Neural progenitor cell (in vitro differentiated cells): ENCODE measurements around the gene ALAS1. TPM values are rescaled to one million over a fixed set of nuclear protein-coding genes. Genes with fewer than 3 reads are reported as not detected.
A peak's percentile ranks its signal among the peaks of the same experiment; 100 is the strongest.

Experiments
- DNase-seq: peaks from one replicate; pipeline ENCODE4 v3.0.0-alpha.2; 2016; ENCODE audit warnings: low spot score
- H2AFZ ChIP-seq: fragments of 200-600 bp; sonication (generic); replicated peaks from 2 replicates; pipeline ENCODE4 v1.6.1; 2016; ENCODE audit warnings: antibody characterized with exemption
- H3F3A ChIP-seq: fragments of 200-600 bp; sonication (generic); 2 replicates; pipeline ENCODE4 v1.6.1; 2016; ENCODE audit warnings: antibody characterized with exemption, low read depth
- H3K27ac ChIP-seq: fragments of 200-600 bp; sonication (generic); 2 replicates; pipeline ENCODE4 v1.5.1; 2016; ENCODE audit warnings: mild to moderate bottlenecking
- H3K27me3 ChIP-seq: fragments of 200-600 bp; sonication (generic); 2 replicates; pipeline ENCODE4 v1.6.1; 2016; ENCODE audit warnings: mild to moderate bottlenecking, moderate library complexity
- H3K36me3 ChIP-seq: fragments of 200-600 bp; sonication (generic); 2 replicates; pipeline ENCODE4 v1.5.1; 2016
- H3K4me1 ChIP-seq: fragments of 200-600 bp; sonication (generic); 2 replicates; pipeline ENCODE4 v1.6.1; 2016; ENCODE audit warnings: mixed run types
- H3K4me2 ChIP-seq: fragments of 200-600 bp; sonication (generic); 2 replicates; pipeline ENCODE4 v1.6.1; 2016
- H3K4me3 ChIP-seq: fragments of 200-600 bp; sonication (generic); 2 replicates; pipeline ENCODE4 v1.5.1; 2016
- H3K79me2 ChIP-seq: fragments of 200-600 bp; sonication (generic); 2 replicates; pipeline ENCODE4 v1.6.1; 2016; ENCODE audit warnings: low read depth
- H3K9ac ChIP-seq: fragments of 200-600 bp; sonication (generic); 2 replicates; pipeline ENCODE4 v1.6.1; 2016
- H3K9me3 ChIP-seq: fragments of 200-600 bp; sonication (generic); 2 replicates; pipeline ENCODE4 v1.5.1; 2016; ENCODE audit warnings: low read depth
- H4K20me1 ChIP-seq: fragments of 200-600 bp; sonication (generic); 2 replicates; pipeline ENCODE4 v1.6.1; 2016; ENCODE audit warnings: low read depth
- H3K27ac Mint-ChIP-seq: 3 replicates; pipeline ENCODE4 v1.8.0; 2021; ENCODE audit warnings: mixed read lengths
- H3K27me3 Mint-ChIP-seq: 2 replicates; pipeline ENCODE4 v1.8.0; 2022; ENCODE audit warnings: low read depth, mild to moderate bottlenecking, inconsistent platforms, moderate library complexity, mixed read lengths; ENCODE audit not compliant: insufficient read depth
- H3K36me3 Mint-ChIP-seq: 3 replicates; pipeline ENCODE4 v1.8.0; 2021; ENCODE audit warnings: mixed read lengths
- H3K4me1 Mint-ChIP-seq: 3 replicates; pipeline ENCODE4 v1.8.0; 2021; ENCODE audit warnings: mixed read lengths
- H3K4me3 Mint-ChIP-seq: 3 replicates; pipeline ENCODE4 v1.8.0; 2021; ENCODE audit warnings: mild to moderate bottlenecking, moderate library complexity, mixed read lengths
- H3K9me3 Mint-ChIP-seq: 3 replicates; pipeline ENCODE4 v1.8.0; 2020; ENCODE audit warnings: mixed read lengths
- CTCF ChIP-seq: fragments of 200-600 bp; sonication (generic); IDR thresholded peaks from 2 replicates; pipeline ENCODE4 v1.5.1; 2017; ENCODE audit warnings: antibody characterized with exemption, mild to moderate bottlenecking
- EZH2 ChIP-seq: fragments of 200-600 bp; sonication (generic); IDR thresholded peaks from 2 replicates; pipeline ENCODE4 v1.6.1; 2017; ENCODE audit warnings: antibody characterized with exemption, mild to moderate bottlenecking, moderate library complexity
- EZH2phosphoT487 ChIP-seq: fragments of 200-600 bp; sonication (generic); IDR thresholded peaks from 2 replicates; pipeline ENCODE4 v1.6.1; 2017; ENCODE audit warnings: antibody characterized with exemption
- total RNA-seq: library from RNA; depleted of rRNA; stranded (reverse); fragments of >200 nt; gene quantifications from 2 replicates; pipeline ENCODE4 v1.2.3, GENCODE V29; 2015; ENCODE audit warnings: low replicate concordance

The ALAS1 gene
- total RNA-seq, 1 donor from 2014 or later: 35.0 TPM

DNA sequence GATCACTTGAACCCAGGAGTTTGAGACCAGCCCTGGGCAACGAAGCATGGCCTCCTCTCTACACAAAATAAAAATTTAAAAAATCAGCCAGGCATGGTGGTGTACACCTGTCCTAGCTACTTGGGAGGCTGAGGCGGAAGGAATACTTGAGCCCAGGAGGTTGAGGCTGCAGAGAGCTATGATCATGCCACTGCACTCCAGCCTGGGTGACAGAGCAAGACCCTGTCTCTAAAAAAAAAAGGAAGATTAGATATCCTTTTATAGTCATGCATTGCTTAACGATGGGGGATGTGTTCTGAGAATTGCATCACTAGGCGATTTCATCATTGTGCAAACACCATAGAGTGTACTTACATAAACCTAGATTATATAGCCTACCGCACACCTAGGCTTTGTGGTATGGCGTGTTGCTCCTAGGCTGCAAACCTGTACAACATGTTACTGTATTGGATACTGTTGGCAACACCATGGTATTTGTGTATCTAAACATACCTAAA lies 12.6 kb downstream of the ALAS1 start:
- TF ChIP-seq EZH2phosphoT487: no peak
- no peak for TF ChIP-seq EZH2
- TF ChIP-seq CTCF: no peak
- peaks cover 51% of the 10 kb centered on the region for H3K36me3 Mint-ChIP-seq
- no peaks in the 10 kb centered on the region for H3K4me1 Mint-ChIP-seq
- no peak for DNase-seq
- Histone ChIP-seq H3K4me2 (no peak overlapping the region), H3K79me2 (no peaks in the 10 kb centered on the region), H3K27me3 (no peaks in the 10 kb centered on the region), H3K4me1 (no peaks in the 10 kb centered on the region), H3K27ac (no peak overlapping the region), H2AFZ (no peak overlapping the region), H3K4me3 (no peak overlapping the region), H4K20me1 (no peaks in the 10 kb centered on the region), H3K36me3 (peaks cover 10% of the 10 kb centered on the region), H3K9me3 (no peaks in the 10 kb centered on the region), H3K9ac (no peak overlapping the region), H3F3A (no peaks in the 10 kb centered on the region)
- peaks cover 3% of the 10 kb centered on the region for H3K27me3 Mint-ChIP-seq
- no peak overlapping the region for H3K4me3 Mint-ChIP-seq
- H3K9me3 Mint-ChIP-seq: no peaks in the 10 kb centered on the region
- no peak overlapping the region for H3K27ac Mint-ChIP-seq

GRCh38 chr3:52211268-52211891 lies 13.4 kb downstream of the ALAS1 start:
- H3K4me2 ChIP-seq: no peak overlapping the region
- Mint-ChIP-seq H3K27me3 (peaks cover 3% of the 10 kb centered on the region), H3K4me1 (no peaks in the 10 kb centered on the region), H3K4me3 (peak overlapping the region; percentile 39), H3K9me3 (no peaks in the 10 kb centered on the region), H3K36me3 (peaks cover 49% of the 10 kb centered on the region), H3K27ac (no peak overlapping the region)
- no peaks in the 10 kb centered on the region for H4K20me1 ChIP-seq
- H3F3A ChIP-seq: no peaks in the 10 kb centered on the region
- H3K9ac ChIP-seq: no peak overlapping the region
- H3K27ac ChIP-seq: no peak overlapping the region
- peaks cover 10% of the 10 kb centered on the region for H3K36me3 ChIP-seq
- H3K4me3 ChIP-seq: no peak overlapping the region
- H3K27me3 ChIP-seq: no peaks in the 10 kb centered on the region
- no peak overlapping the region for H2AFZ ChIP-seq
- TF ChIP-seq CTCF (no peak), EZH2 (no peak)
- no peaks in the 10 kb centered on the region for H3K79me2 ChIP-seq
- H3K4me1 ChIP-seq: no peaks in the 10 kb centered on the region
- no peaks in the 10 kb centered on the region for H3K9me3 ChIP-seq
- no peak for DNase-seq

DNA sequence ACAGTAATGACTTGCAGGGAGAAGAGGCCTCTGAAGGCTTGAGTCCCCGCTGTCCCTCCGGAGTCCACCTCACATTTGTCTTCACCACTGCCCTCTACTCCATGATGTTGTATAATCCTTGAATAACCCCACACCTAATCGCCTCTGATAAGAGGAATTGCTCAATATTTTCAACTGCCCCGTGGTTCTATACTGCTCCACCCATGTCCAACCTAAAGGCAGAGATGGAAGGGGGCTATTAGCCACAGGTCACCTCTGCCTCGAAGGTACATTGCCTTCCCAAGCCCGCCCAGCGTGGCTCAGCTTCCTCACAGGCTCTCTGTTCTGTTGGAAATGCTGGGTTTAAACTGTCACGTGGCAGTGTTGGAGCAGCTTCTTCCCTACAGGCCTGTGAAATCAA lies 15.0 kb downstream of the ALAS1 start:
- Histone ChIP-seq H3F3A (no peaks in the 10 kb centered on the region), H3K9me3 (no peaks in the 10 kb centered on the region), H2AFZ (no peak overlapping the region), H3K4me1 (no peaks in the 10 kb centered on the region), H3K9ac (no peak overlapping the region), H4K20me1 (no peaks in the 10 kb centered on the region), H3K36me3 (peaks cover 4% of the 10 kb centered on the region), H3K4me2 (no peak overlapping the region), H3K27me3 (no peaks in the 10 kb centered on the region), H3K27ac (no peak overlapping the region), H3K4me3 (no peak overlapping the region), H3K79me2 (no peaks in the 10 kb centered on the region)
- H3K27ac Mint-ChIP-seq: no peak overlapping the region
- no peak for DNase-seq
- no peaks in the 10 kb centered on the region for H3K9me3 Mint-ChIP-seq
- H3K4me1 Mint-ChIP-seq: no peaks in the 10 kb centered on the region
- no peak for TF ChIP-seq EZH2phosphoT487
- TF ChIP-seq CTCF: no peak
- no peak for TF ChIP-seq EZH2
- peaks cover 3% of the 10 kb centered on the region for H3K27me3 Mint-ChIP-seq
- H3K36me3 Mint-ChIP-seq: peaks cover 41% of the 10 kb centered on the region
- H3K4me3 Mint-ChIP-seq: no peak overlapping the region
